ENCODE data around the gene DLGAP1.

The DLGAP1 gene

DNA sequence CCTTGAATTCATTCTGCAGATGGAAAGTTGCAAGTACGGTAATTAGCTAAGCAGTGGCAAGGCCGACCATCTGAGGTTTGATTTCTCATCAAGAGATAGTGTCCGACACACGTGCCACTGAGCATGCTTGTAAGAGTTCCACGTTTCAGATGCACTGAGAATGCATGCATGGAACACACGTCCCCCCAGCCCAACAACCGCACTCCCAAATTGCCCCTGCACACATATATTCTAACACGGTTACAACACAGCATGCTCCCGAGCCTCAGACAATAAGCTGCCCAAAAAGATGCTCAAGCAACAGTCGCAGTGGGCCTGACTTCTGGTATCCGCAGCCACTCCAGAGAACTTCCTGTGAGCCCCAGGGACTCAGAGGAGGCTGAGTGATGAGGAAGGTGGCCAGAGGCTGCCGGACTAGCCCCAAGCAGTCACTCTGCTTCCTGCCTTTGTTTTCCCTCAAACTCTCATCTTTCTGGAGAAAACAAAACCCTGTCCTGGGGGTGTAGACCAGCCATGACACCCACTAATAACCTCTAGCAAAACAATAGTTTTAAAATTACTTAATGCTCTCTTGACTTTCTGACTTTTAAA is 801.2 kb downstream of the DLGAP1 start:
- TF ChIP-seq EP300 (IDR thresholded peaks at IDR 0.05; ENCODE audit: borderline replicate concordance) (no peak), FOXM1 (IDR thresholded peaks at IDR 0.05; ENCODE audit: borderline replicate concordance, low read depth) (no peak), ZBTB7A (IDR thresholded peaks at IDR 0.05; ENCODE audit: low read depth) (no peak), USF1 (IDR thresholded peaks at IDR 0.05) (no peak), CEBPB (IDR thresholded peaks at IDR 0.05) (no peak), TCF12 (IDR thresholded peaks at IDR 0.05; ENCODE audit: low read depth) (no peak), NFIC (IDR thresholded peaks at IDR 0.05) (no peak), TAF1 (IDR thresholded peaks at IDR 0.05; ENCODE audit: low read depth) (no peak), REST (IDR thresholded peaks at IDR 0.05; ENCODE audit: low read depth) (no peak), EGR1 (IDR thresholded peaks at IDR 0.05) (no peak), CREB1 (IDR thresholded peaks at IDR 0.05; ENCODE audit: low read depth) (no peak)

DNA sequence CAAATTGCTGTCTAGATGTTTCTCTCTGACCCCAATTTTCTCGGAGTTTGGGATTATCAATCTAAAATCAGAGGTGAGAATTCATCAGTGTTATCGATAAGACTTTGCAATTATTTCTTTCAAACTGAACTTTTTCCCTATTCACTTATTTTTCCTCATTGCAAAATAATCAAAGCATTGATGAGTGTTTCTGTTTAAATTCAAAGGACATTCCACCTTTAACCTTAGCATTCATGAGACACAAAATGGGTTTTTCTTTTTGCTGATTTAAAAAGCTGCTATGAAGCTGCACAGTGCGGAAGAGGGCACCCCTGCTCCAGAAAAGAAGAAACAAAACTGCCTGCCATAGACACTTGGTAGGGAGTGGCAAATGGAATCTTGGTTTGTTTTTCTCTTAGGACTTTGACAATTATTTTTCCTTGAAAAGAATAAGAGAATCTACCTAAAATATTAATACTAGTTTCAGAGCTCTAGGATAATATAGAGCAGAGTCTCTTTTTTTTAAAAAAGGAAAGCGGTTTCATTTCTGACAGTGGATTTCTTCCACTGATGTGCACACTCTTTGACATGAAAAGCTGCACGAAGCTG is 801.8 kb downstream of the DLGAP1 start:
- TF ChIP-seq EGR1 (IDR thresholded peaks at IDR 0.05) (no peak), RAD21 (IDR thresholded peaks at IDR 0.05; ENCODE audit: low read depth) (no peak), TEAD4 (IDR thresholded peaks at IDR 0.05) (no peak), CREB1 (IDR thresholded peaks at IDR 0.05; ENCODE audit: low read depth) (no peak), USF1 (IDR thresholded peaks at IDR 0.05) (no peak), REST (IDR thresholded peaks at IDR 0.05; ENCODE audit: low read depth) (no peak), TAF1 (IDR thresholded peaks at IDR 0.05; ENCODE audit: low read depth) (no peak), FOXM1 (IDR thresholded peaks at IDR 0.05; ENCODE audit: borderline replicate concordance, low read depth) (no peak), CEBPB (IDR thresholded peaks at IDR 0.05) (no peak), EP300 (IDR thresholded peaks at IDR 0.05; ENCODE audit: borderline replicate concordance) (no peak), YY1 (IDR thresholded peaks at IDR 0.05; ENCODE audit: low read depth) (no peak), NFIC (IDR thresholded peaks at IDR 0.05) (no peak), TCF12 (IDR thresholded peaks at IDR 0.05; ENCODE audit: low read depth) (no peak), ZBTB7A (IDR thresholded peaks at IDR 0.05; ENCODE audit: low read depth) (no peak)
- TF ChIP-seq, protein P1, sequence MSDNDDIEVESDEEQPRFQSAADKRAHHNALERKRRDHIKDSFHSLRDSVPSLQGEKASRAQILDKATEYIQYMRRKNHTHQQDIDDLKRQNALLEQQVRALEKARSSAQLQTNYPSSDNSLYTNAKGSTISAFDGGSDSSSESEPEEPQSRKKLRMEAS (IDR thresholded peaks at IDR 0.05): no peak

- peak; percentile 96 for TF ChIP-seq EP300 (IDR thresholded peaks at IDR 0.05; ENCODE audit: borderline replicate concordance)
- TF ChIP-seq YY1 (IDR thresholded peaks at IDR 0.05; ENCODE audit: low read depth): no peak
- no peak for TF ChIP-seq CREB1 (IDR thresholded peaks at IDR 0.05; ENCODE audit: low read depth)
- peak; percentile 77 for TF ChIP-seq NFIC (IDR thresholded peaks at IDR 0.05)
- no peak for TF ChIP-seq REST (IDR thresholded peaks at IDR 0.05; ENCODE audit: low read depth)
- TF ChIP-seq EGR1 (IDR thresholded peaks at IDR 0.05): no peak
- TF ChIP-seq TEAD4 (IDR thresholded peaks at IDR 0.05): peak; percentile 69
- peak; percentile 36 for TF ChIP-seq CEBPB (IDR thresholded peaks at IDR 0.05)
- TF ChIP-seq, protein P1 (IDR thresholded peaks at IDR 0.05): peak; percentile 62
- 0 out of 2 replicates have a peak, but pooled peaks have one; percentile 11 for TF ChIP-seq USF1 (IDR thresholded peaks at IDR 0.05)
- peak; percentile 91 for TF ChIP-seq FOXM1 (IDR thresholded peaks at IDR 0.05; ENCODE audit: borderline replicate concordance, low read depth)
- peak; percentile 92 for TF ChIP-seq TCF12 (IDR thresholded peaks at IDR 0.05; ENCODE audit: low read depth)
- TF ChIP-seq TAF1 (IDR thresholded peaks at IDR 0.05; ENCODE audit: low read depth): no peak; the same call in 1 of the 2 replicates
- TF ChIP-seq RAD21 (IDR thresholded peaks at IDR 0.05; ENCODE audit: low read depth): 0 out of 2 replicates have a peak, but pooled peaks have one; percentile 10
Observed at GRCh38 chr18:3652380-3653262, 802.5 kb downstream of the DLGAP1 start.

All from Ishikawa (cell line).